H1 (cell line): ENCODE results near the gene FOXN3. TPM values are rescaled to one million over a fixed set of nuclear protein-coding genes. Genes with fewer than 3 reads are reported as not detected.

Source experiments
- CTCF ChIA-PET: fragments of 300-600 bp; sonication (Branson Sonifier 250); formaldehyde crosslinking; loops from one replicate; lab custom pipeline; 2021; ENCODE audit not compliant: partially characterized antibody; lab: Charles Lee
- POLR2A ChIA-PET: fragments of 300-600 bp; sonication (Branson Sonifier 250); formaldehyde crosslinking; loops from one replicate; lab custom pipeline; 2021; ENCODE audit warnings: inconsistent platforms; ENCODE audit not compliant: partially characterized antibody; lab: Charles Lee
- DNase-seq, 2 experiments: peaks; one replicate each; pipeline versions ENCODE4 v3.0.0 to v3.0.0-alpha.2; 2010 to 2022; ENCODE audit warnings: low spot score in 2 of 2, low read depth in 1 of 2, mixed read lengths in 1 of 2
- FAIRE-seq: peaks from 2 replicates; lab custom pipeline; 2011; peaks lifted over from hg19 to GRCh38; lab: Jason Lieb, UNC
- H2AFZ ChIP-seq: 2 replicates; pipeline ENCODE4 v1.8.1; 2012; ENCODE audit warnings: low read length, inconsistent platforms
- H2AK5ac ChIP-seq: 2 replicates; pipeline ENCODE4 v1.6.1; 2013; ENCODE audit warnings: low read depth, low read length
- H2BK120ac ChIP-seq: replicated peaks from 2 replicates; pipeline ENCODE3; 2013; ENCODE audit warnings: low read depth, low read length, inconsistent platforms
- H2BK12ac ChIP-seq: 2 replicates; pipeline ENCODE4 v1.6.1; 2013; ENCODE audit warnings: low read depth, low read length
- H2BK15ac ChIP-seq: 2 replicates; pipeline ENCODE4 v1.6.1; 2013; ENCODE audit warnings: low read length
- H2BK20ac ChIP-seq: 2 replicates; pipeline ENCODE4 v1.6.1; 2013; ENCODE audit warnings: low read length
- H2BK5ac ChIP-seq: 2 replicates; pipeline ENCODE4 v1.6.1; 2013; ENCODE audit warnings: low read depth, low read length
- H3K14ac ChIP-seq: 2 replicates; pipeline ENCODE4 v1.6.1; 2013; ENCODE audit warnings: inconsistent platforms; ENCODE audit not compliant: insufficient read length
- H3K18ac ChIP-seq: 2 replicates; pipeline ENCODE4 v1.6.1; 2013; ENCODE audit warnings: low read length; ENCODE audit errors: extremely low read depth
- H3K23ac ChIP-seq: 2 replicates; pipeline ENCODE4 v1.6.1; 2013; ENCODE audit warnings: inconsistent platforms; ENCODE audit not compliant: insufficient read length
- H3K23me2 ChIP-seq: 2 replicates; pipeline ENCODE4 v1.6.1; 2013; ENCODE audit warnings: low read depth, low read length
- H3K27ac ChIP-seq: 2 replicates; pipeline ENCODE4 v1.6.1; 2011; ENCODE audit warnings: low read depth, low read length, inconsistent platforms
- H3K27me3 ChIP-seq, 4 experiments: replicated peaks in 1 of 4; 1 replicate in 1 of 4; 2 replicates in 3 of 4; pipeline versions ENCODE4 v1.6.1 to v1.8.1; 2011 to 2013; ENCODE audit warnings: low read length in 3 of 4, mild to moderate bottlenecking in 3 of 4, inconsistent platforms in 2 of 4, mixed read lengths in 2 of 4, moderate library complexity in 1 of 4; ENCODE audit not compliant: control insufficient read depth in 3 of 4, insufficient read depth in 3 of 4; ENCODE audit errors: extremely low read depth in 1 of 4
- H3K36me3 ChIP-seq, 4 experiments: 2 replicates each; pipeline versions ENCODE4 v1.6.1 to v1.8.1; 2011 to 2013; ENCODE audit warnings: mild to moderate bottlenecking in 4 of 4, low read length in 3 of 4, moderate library complexity in 2 of 4, control low read depth in 1 of 4, inconsistent platforms in 1 of 4; ENCODE audit not compliant: insufficient read depth in 4 of 4, control insufficient read depth in 2 of 4
- H3K4ac ChIP-seq: replicated peaks from 2 replicates; pipeline ENCODE3; 2013; ENCODE audit warnings: low read length, low read depth, mixed read lengths, inconsistent platforms; ENCODE audit not compliant: insufficient read length
- H3K4me1 ChIP-seq, 4 experiments: replicated peaks in 1 of 4; 1 replicate in 1 of 4; 2 replicates in 3 of 4; pipeline versions ENCODE4 v1.6.1 to v1.8.1; 2011 to 2013; ENCODE audit warnings: low read length in 3 of 4, inconsistent platforms in 2 of 4, mixed read lengths in 1 of 4; ENCODE audit not compliant: insufficient read depth in 4 of 4, control insufficient read depth in 3 of 4
- H3K4me2 ChIP-seq, 2 experiments: 2 replicates each; pipeline versions ENCODE4 v1.6.1 to v1.8.1; 2011 to 2013; ENCODE audit warnings: low read depth in 2 of 2, low read length in 2 of 2, control low read depth in 1 of 2, inconsistent platforms in 1 of 2, mild to moderate bottlenecking in 1 of 2; ENCODE audit not compliant: insufficient read depth in 1 of 2
- H3K4me3 ChIP-seq, 4 experiments: fragments of 200-600, 300-600 bp in 1 of 4; sonication (generic), shearing (Covaris generic), sonication (Bioruptor Twin) in 1 of 4; 2 replicates each; pipeline versions ENCODE4 v1.5.1 to v1.8.1; 2011 to 2016; ENCODE audit warnings: low read length in 4 of 4, low read depth in 3 of 4, control low read depth in 2 of 4, inconsistent platforms in 2 of 4, mild to moderate bottlenecking in 2 of 4, mixed read lengths in 1 of 4, moderate library complexity in 1 of 4; ENCODE audit not compliant: insufficient read depth in 2 of 4; ENCODE audit errors: extremely low read depth in 1 of 4
- H3K56ac ChIP-seq: replicated peaks from 2 replicates; pipeline ENCODE3; 2013; ENCODE audit warnings: low read depth, mild to moderate bottlenecking, mixed read lengths, low read length, inconsistent platforms; ENCODE audit not compliant: insufficient read length
- H3K79me1 ChIP-seq: 2 replicates; pipeline ENCODE4 v1.6.1; 2013; ENCODE audit warnings: low read depth, low read length, control low read depth
- H3K79me2 ChIP-seq, 2 experiments: 2 replicates each; pipeline versions ENCODE4 v1.6.1 to v1.8.1; 2012 to 2013; ENCODE audit warnings: low read length in 2 of 2, mild to moderate bottlenecking in 2 of 2, inconsistent platforms in 1 of 2; ENCODE audit not compliant: insufficient read depth in 2 of 2, control insufficient read depth in 1 of 2
- H3K9ac ChIP-seq, 4 experiments: replicated peaks in 1 of 4; 1 replicate in 1 of 4; 2 replicates in 3 of 4; pipeline versions ENCODE4 v1.6.1 to v1.8.1; 2011 to 2013; ENCODE audit warnings: low read depth in 3 of 4, low read length in 3 of 4, control low read depth in 2 of 4, mild to moderate bottlenecking in 2 of 4, moderate library complexity in 2 of 4, inconsistent platforms in 1 of 4; ENCODE audit errors: extremely low read depth in 1 of 4
- H3K9me3 ChIP-seq, 2 experiments: 2 replicates each; pipeline versions ENCODE4 v1.6.1 to v1.8.1; 2012 to 2013; ENCODE audit warnings: mild to moderate bottlenecking in 2 of 2, moderate library complexity in 2 of 2, control low read depth in 1 of 2, inconsistent platforms in 1 of 2, low read depth in 1 of 2, low read length in 1 of 2, mixed read lengths in 1 of 2; ENCODE audit not compliant: insufficient read depth in 2 of 2
- H4K20me1 ChIP-seq, 2 experiments: replicated peaks in 1 of 2; 2 replicates each; pipeline versions ENCODE3 to v1.8.1; 2011 to 2013; ENCODE audit warnings: inconsistent platforms in 2 of 2, low read length in 2 of 2, mild to moderate bottlenecking in 1 of 2; ENCODE audit not compliant: insufficient read depth in 2 of 2, control insufficient read depth in 1 of 2
- H4K5ac ChIP-seq: 2 replicates; pipeline ENCODE4 v1.6.1; 2013; ENCODE audit warnings: low read length, low read depth, mixed read lengths, inconsistent platforms; ENCODE audit not compliant: insufficient read length
- H4K8ac ChIP-seq: 2 replicates; pipeline ENCODE4 v1.8.0; 2013; ENCODE audit warnings: mild to moderate bottlenecking, moderate library complexity, low read length, inconsistent platforms; ENCODE audit not compliant: insufficient read depth; ENCODE audit errors: extremely low read depth
- H4K91ac ChIP-seq: replicated peaks from 2 replicates; pipeline ENCODE3; 2013; ENCODE audit warnings: low read length, mixed read lengths, inconsistent platforms; ENCODE audit not compliant: insufficient read length
- ATF2 ChIP-seq: IDR thresholded peaks from 2 replicates; pipeline ENCODE4 v1.6.1; 2012; ENCODE audit warnings: low read length, inconsistent platforms
- CHD2 ChIP-seq: IDR thresholded peaks from 2 replicates; pipeline ENCODE4 v1.6.1; 2012; ENCODE audit warnings: low read length, improper control_type of control experiment
- HDAC6 ChIP-seq: IDR thresholded peaks from one replicate; pipeline ENCODE4 v1.7.1; 2012; ENCODE audit warnings: low read depth, mild to moderate bottlenecking, inconsistent platforms, low read length, moderate library complexity
- TBP ChIP-seq: IDR thresholded peaks from 2 replicates; pipeline ENCODE4 v1.6.1; 2011; ENCODE audit warnings: low read depth, low read length, improper control_type of control experiment
- TEAD4 ChIP-seq: IDR thresholded peaks from 2 replicates; pipeline ENCODE4 v1.6.1; 2012; ENCODE audit warnings: low read depth, low read length, inconsistent platforms, mixed read lengths
- WGBS, 2 experiments: shearing (Covaris generic) in 1 of 2; methylation state at CpG; one replicate each; pipeline versions ENCODE4 v1.1.6 to v1.1.7; 2013 to 2015; ENCODE audit warnings: low lambda C conversion rate in 2 of 2, mixed read lengths in 2 of 2, inconsistent platforms in 1 of 2, low coverage in 1 of 2, missing lambda C conversion rate in 1 of 2; ENCODE audit not compliant: insufficient replicate concordance in 2 of 2, insufficient coverage in 1 of 2, insufficient read length in 1 of 2; ENCODE audit errors: extremely low coverage in 1 of 2, missing lambda C conversion rate in 1 of 2; 5-methylcytosine and 5-hydroxymethylcytosine counted together
- polyA plus RNA-seq, 7 experiments: library from polyadenylated mRNA; depleted of rRNA in 3 of 7; stranded (reverse) in 5 of 7; unstranded in 2 of 7; fragments of >200 nt in 5 of 7; fragments of 200-250 nt in 2 of 7; gene quantifications; 1 replicate in 5 of 7; 2 replicates in 1 of 7; 4 replicates in 1 of 7; pipeline versions ENCODE4 v1.2.1 to v1.2.3, GENCODE V29; 2011 to 2013; ENCODE audit warnings: missing spikeins in 2 of 7, mixed read lengths in 2 of 7
- total RNA-seq: library from RNA; stranded (reverse); fragmentation: NEBNext Ultra II Directional; extraction: Animal tissue kit (Norgen Biotek cat#: 25700); gene quantifications from 2 replicates; pipeline ENCODE4 v1.2.1, GENCODE V29; 2021

Gene FOXN3
- total and polyA plus RNA-seq, 2 of the 8 experiments (the other 6 are each of a cell fraction or from before 2014, with no cell fraction given) = 52.6 to 178 TPM

- POLR2A ChIA-PET = no interaction called here
- CTCF ChIA-PET = interaction anchor here (1.2 to 7.3 kb wide), 2 partner anchors 11 to 86 kb away, joined by 3 to 41 read pairs; no protein-coding TSS in a partner anchor
- no peak for FAIRE-seq
- TF ChIP-seq TBP = no peak
- no peak for TF ChIP-seq ATF2
- TF ChIP-seq CHD2 = no peak
- TF ChIP-seq HDAC6 = no peak
- TF ChIP-seq TEAD4 = no peak
Measured at GRCh38 chr14:89166633-89167032, 250.4 kb downstream of the FOXN3 start.

More at GRCh38 chr14:89166633-89167032, 250.4 kb downstream of the FOXN3 start:
- no peak overlapping the region for H3K23ac ChIP-seq
- H2BK15ac ChIP-seq = no peak overlapping the region
- H2BK120ac ChIP-seq = no peak overlapping the region
- no peak overlapping the region for H4K8ac ChIP-seq
- H3K36me3 ChIP-seq = peaks cover 6 to 13% (median 10%) of the 10 kb centered on the region in 4 experiments; a peak in 7 of 8 replicates
- no peak overlapping the region for H3K9ac ChIP-seq
- no peaks in the 10 kb centered on the region for H3K9me3 ChIP-seq
- no peak overlapping the region for H3K4ac ChIP-seq
- no peak overlapping the region for H3K56ac ChIP-seq
- H2AFZ ChIP-seq = no peak overlapping the region
- H3K4me2 ChIP-seq = no peak overlapping the region
- H4K5ac ChIP-seq = no peak overlapping the region
- H3K79me2 ChIP-seq = no peaks in the 10 kb centered on the region
- 96% methylated on average over 4 of the region's 4 CpGs; no CpG with 5 or more reads in 1 of the 2 experiments for WGBS, 2 experiments
- H2AK5ac ChIP-seq = no peak overlapping the region
- H3K14ac ChIP-seq = no peak overlapping the region
- H3K4me1 ChIP-seq = no peaks in the 10 kb centered on the region
- H2BK20ac ChIP-seq = no peak overlapping the region
- no peak overlapping the region for H3K27ac ChIP-seq
- no peak overlapping the region for H3K4me3 ChIP-seq
- H3K27me3 ChIP-seq = no peaks in the 10 kb centered on the region
- H4K20me1 ChIP-seq = peaks cover 0 to 7% of the 10 kb centered on the region in 2 experiments
- H3K18ac ChIP-seq = no peak overlapping the region
- no peaks in the 10 kb centered on the region for H3K79me1 ChIP-seq
- H3K23me2 ChIP-seq = no peaks in the 10 kb centered on the region
- H2BK12ac ChIP-seq = no peak overlapping the region
- no peak overlapping the region for H4K91ac ChIP-seq
- DNase-seq = no peak
- H2BK5ac ChIP-seq = no peak overlapping the region
